Epithelial cell of proximal tubule (primary cell): ENCODE measurements around the gene ZNF440. TPM values are rescaled to one million over a fixed set of nuclear protein-coding genes. Genes with fewer than 3 reads are reported as not detected.
"Not testable (repeated sequence)": the region's sequence is repeated elsewhere in the genome, so short reads cannot be mapped to it uniquely, and the experiment has no call there.

ENCODE experiments used
- DNase-seq: peaks from one replicate; pipeline ENCODE4 v3.0.0-alpha.2; 2011; ENCODE audit warnings: low read depth
- H3K4me3 ChIP-seq: 2 replicates; pipeline ENCODE4 v1.5.1; 2011; ENCODE audit warnings: low read depth, mild to moderate bottlenecking, low read length
- total RNA-seq: library from RNA; depleted of rRNA; stranded (reverse); fragments of >200 nt; gene quantifications from 2 replicates; pipeline ENCODE4 v1.2.3, GENCODE V29; 2015
- TF ChIP-seq, protein P1 (sequence below): conservative IDR thresholded peaks from 2 replicates; pipeline ENCODE4 v1.5.1; 2012; ENCODE audit warnings: low read depth, mild to moderate bottlenecking, low read length

ZNF440 gene
- total RNA-seq, 1 donor from 2014 or later, result 2.7 TPM

DNA sequence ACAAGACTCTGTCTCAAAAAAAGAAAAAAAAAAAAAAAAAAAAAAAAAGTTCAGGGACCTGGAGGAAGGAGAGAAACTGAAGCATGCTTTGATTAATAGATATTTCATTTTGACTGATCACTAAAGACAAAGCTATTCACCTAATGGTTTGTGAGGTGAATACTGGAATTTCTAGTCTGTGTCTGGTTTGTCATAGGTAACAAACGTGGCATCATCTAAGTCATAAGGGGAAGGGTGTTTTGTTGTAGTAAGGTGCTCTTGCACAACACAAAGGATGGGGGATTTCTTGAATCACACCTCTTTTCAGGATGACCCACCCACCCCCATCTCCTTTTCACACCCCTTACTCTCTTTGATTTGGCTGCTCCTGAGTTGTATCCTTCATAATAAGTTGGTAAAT lies 59.7 kb downstream of the ZNF440 start:
- TF ChIP-seq, protein P1, sequence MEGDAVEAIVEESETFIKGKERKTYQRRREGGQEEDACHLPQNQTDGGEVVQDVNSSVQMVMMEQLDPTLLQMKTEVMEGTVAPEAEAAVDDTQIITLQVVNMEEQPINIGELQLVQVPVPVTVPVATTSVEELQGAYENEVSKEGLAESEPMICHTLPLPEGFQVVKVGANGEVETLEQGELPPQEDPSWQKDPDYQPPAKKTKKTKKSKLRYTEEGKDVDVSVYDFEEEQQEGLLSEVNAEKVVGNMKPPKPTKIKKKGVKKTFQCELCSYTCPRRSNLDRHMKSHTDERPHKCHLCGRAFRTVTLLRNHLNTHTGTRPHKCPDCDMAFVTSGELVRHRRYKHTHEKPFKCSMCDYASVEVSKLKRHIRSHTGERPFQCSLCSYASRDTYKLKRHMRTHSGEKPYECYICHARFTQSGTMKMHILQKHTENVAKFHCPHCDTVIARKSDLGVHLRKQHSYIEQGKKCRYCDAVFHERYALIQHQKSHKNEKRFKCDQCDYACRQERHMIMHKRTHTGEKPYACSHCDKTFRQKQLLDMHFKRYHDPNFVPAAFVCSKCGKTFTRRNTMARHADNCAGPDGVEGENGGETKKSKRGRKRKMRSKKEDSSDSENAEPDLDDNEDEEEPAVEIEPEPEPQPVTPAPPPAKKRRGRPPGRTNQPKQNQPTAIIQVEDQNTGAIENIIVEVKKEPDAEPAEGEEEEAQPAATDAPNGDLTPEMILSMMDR, result no peak
- no peak for DNase-seq
- H3K4me3 ChIP-seq, result no peak overlapping the region

DNA sequence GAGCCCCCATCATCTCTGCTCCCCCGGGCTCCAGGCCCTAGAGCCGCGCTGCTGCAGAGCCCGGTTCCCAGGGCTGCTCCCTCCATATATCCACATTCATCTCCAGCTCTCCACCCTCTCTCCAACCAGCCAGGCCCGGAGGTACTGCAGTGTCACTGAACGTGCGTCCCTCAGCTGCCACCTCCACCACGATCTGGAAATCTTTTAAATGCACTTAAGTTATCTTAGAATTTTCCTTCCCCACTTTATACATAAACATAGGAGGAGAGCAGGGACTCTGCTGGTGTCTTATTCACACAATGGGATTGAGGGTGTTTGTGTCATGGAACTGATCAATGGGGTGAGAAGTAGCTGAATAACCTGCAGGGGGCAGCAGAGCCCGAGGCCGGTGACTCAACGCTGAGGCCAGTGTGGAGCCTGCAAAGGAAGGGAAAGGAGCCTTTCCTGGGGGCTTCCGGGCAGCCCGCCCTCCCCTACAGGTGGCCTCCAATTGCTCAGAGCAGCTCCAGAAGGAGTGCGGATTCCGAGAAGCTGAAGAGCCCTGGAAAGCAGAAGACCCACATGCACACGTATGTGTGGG lies 65.7 kb downstream of the ZNF440 start:
- not testable (repeated sequence) for DNase-seq, H3K4me3 ChIP-seq

DNA sequence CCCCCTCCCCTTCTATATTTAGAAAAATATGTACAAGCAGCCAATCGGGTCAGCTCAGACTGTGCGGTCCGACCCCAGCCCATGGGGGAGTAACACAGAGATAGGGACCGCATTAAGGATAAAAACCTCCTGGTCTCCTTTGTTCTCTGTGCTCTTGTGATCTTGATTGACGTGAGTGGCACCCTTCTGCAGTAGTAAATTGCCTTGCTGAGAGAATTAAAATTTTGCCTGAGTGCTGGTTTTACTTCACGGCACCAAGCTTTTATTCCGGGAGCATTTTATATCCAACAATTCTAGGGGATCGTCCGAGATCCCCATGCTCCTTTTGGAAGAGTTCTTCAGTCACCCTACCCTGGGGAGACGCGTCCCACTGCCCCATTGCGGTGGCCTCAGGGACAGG lies 66.5 kb downstream of the ZNF440 start:
- no peak overlapping the region for H3K4me3 ChIP-seq
- no peak for DNase-seq
- TF ChIP-seq, protein P1, result no peak

DNA sequence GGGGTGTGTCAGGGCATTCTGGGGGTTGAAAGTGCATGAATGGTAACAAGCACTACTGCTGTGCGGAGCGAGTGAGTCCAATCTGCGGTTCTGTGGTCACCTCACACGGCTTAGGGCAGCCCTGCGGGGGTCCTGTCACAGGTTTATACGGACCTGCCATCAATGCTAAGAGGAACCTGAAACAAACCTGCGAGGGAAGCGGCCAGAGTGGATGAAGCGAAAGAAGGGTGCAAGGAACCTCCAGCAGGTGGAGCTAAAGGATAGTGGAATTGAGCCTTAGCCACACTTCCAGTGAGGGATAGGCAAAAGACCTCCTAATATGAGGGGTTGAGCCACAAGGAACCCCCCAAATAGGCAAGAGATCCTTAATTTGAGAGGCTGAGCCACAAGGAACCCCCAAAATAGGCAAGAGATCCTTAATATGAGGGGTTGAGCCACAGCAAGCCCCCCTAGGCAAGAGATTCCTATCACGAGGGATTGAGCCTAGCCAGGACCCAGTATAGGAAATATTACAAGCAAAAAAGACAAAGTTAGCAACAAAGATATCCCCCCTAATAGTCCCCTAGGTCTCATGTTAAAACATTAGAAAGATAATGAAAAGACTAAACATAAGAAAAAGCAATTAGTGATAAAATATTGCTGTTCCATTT lies 67.2 kb downstream of the ZNF440 start:
- DNase-seq, result no peak
- no peak overlapping the region for H3K4me3 ChIP-seq
- TF ChIP-seq, protein P1, result peak; percentile 77

DNA sequence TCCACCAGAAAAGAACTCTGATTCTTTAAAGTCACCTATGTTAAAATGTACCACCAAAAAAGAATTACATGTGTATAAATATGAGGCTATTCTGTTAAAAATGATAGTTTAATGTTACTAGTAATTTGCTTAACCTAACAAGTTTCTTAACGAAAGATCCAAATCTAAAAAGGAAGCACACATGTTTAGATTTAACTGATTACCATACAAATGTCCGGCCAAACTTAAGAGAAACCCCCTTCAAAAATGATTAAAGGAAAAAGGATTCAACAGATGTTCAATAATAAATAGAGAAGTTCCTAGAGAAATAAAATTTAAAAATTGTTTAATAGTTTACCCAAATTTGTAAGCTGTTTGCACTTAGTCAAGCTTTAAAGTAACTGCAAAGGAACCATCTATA lies 68.5 kb downstream of the ZNF440 start:
- TF ChIP-seq, protein P1, result no peak
- DNase-seq, result no peak
- H3K4me3 ChIP-seq, result no peak overlapping the region

Other genes starting within 250 kb of the ZNF440 start
- gene ACP5, start 236.6 kb upstream of the ZNF440 start, total RNA-seq, result 3.3 and 4.4 TPM in 2 replicates
- gene ZNF627, start 216.8 kb upstream of the ZNF440 start, total RNA-seq, result 10.0 and 12.5 TPM in 2 replicates
- gene ZNF823, start 75.3 kb upstream of the ZNF440 start, total RNA-seq, result 6.5 and 7.4 TPM in 2 replicates
- gene ZNF441, start 47.3 kb upstream of the ZNF440 start, total RNA-seq, result 1.2 and 2.0 TPM in 2 replicates
- 0.17 and 0.29 TPM in 2 replicates for gene ZNF491, start 15.8 kb upstream of the ZNF440 start, total RNA-seq
- gene ZNF439, start 34.5 kb downstream of the ZNF440 start, total RNA-seq, result 2.4 and 3.1 TPM in 2 replicates
- 11.0 and 15.0 TPM in 2 replicates for gene ZNF69, start 73.5 kb downstream of the ZNF440 start, total RNA-seq
- 4.4 and 7.9 TPM in 2 replicates for gene ZNF700, start 110.8 kb downstream of the ZNF440 start, total RNA-seq
- gene ZNF763, start 150.8 kb downstream of the ZNF440 start, total RNA-seq, result 0.58 and 1.7 TPM in 2 replicates
- gene ZNF433, start 221.4 kb downstream of the ZNF440 start, total RNA-seq, result 1.3 and 1.4 TPM in 2 replicates
- 0.72 TPM in 1 of 2 replicates, not detected in the other for gene ZNF878, start 238.7 kb downstream of the ZNF440 start, total RNA-seq